BLaER1 (cell line): ENCODE data around the gene DPP6.
"Not testable (repeated sequence)": the region's sequence is repeated elsewhere in the genome, so short reads cannot be mapped to it uniquely, and the experiment has no call there.

Source experiments
- H3K27ac ChIP-seq: shearing (Covaris generic); formaldehyde crosslinking; 2 replicates; pipeline ENCODE4 v1.8.1; 2022
- H3K27me3 ChIP-seq: shearing (Covaris generic); formaldehyde crosslinking; 2 replicates; pipeline ENCODE4 v1.8.1; 2022
- H3K36me3 ChIP-seq: shearing (Covaris generic); formaldehyde crosslinking; 2 replicates; pipeline ENCODE4 v1.8.1; 2022
- H3K4me1 ChIP-seq: shearing (Covaris generic); formaldehyde crosslinking; 2 replicates; pipeline ENCODE4 v1.8.1; 2022
- H3K4me2 ChIP-seq: shearing (Covaris generic); formaldehyde crosslinking; 2 replicates; pipeline ENCODE4 v1.8.1; 2022
- H3K4me3 ChIP-seq: shearing (Covaris generic); formaldehyde crosslinking; 2 replicates; pipeline ENCODE4 v1.8.1; 2022
- H3K9ac ChIP-seq: shearing (Covaris generic); formaldehyde crosslinking; 2 replicates; pipeline ENCODE4 v1.8.1; 2022
- H3K9me3 ChIP-seq: shearing (Covaris generic); formaldehyde crosslinking; 2 replicates; pipeline ENCODE4 v1.8.1; 2022
- H4K20me1 ChIP-seq: shearing (Covaris generic); formaldehyde crosslinking; 2 replicates; pipeline ENCODE4 v1.8.1; 2022

DPP6 gene

GRCh38 chr7:154051643-154052529, at the start of gene DPP6:
Gene DPP6, plus strand, starts transcription at chr7:154052398.
- not testable (repeated sequence) for H3K4me3 ChIP-seq, H3K27ac ChIP-seq, H3K4me1 ChIP-seq, H3K4me2 ChIP-seq, H4K20me1 ChIP-seq, H3K36me3 ChIP-seq, H3K27me3 ChIP-seq, H3K9me3 ChIP-seq, H3K9ac ChIP-seq

DNA sequence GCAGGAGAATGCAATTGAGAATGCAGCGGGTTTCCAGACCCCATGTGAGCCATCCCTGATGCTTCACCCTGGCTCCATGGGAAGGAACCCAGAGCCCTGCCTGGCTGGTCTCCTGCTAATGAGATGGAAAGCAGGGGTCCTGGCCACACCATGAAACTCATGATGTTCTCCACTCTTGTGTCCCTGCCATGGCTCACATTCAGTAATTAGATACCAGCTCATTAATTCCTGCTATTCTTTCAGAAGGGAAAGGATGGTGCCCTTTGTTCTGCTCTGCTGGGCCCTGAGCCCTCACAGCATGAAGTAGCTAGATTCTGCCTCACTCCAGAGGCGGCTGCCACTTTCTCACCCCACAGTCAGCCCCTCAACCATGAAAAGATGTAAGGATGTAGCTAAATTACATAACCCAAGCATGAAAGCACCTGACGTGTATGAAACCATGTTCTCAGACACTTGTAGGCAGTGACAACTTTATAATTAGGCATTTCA, 42.7 kb upstream of the DPP6 start:
- H3K4me3 ChIP-seq, H3K27ac ChIP-seq, H3K36me3 ChIP-seq, H4K20me1 ChIP-seq, H3K9me3 ChIP-seq, H3K4me1 ChIP-seq, H3K9ac ChIP-seq, H3K4me2 ChIP-seq, H3K27me3 ChIP-seq: not testable (repeated sequence)

GRCh38 chr7:154010726-154011568, 41.3 kb upstream of the DPP6 start:
- not testable (repeated sequence) for H3K27me3 ChIP-seq, H3K4me1 ChIP-seq, H3K9ac ChIP-seq, H3K4me3 ChIP-seq, H3K4me2 ChIP-seq, H3K36me3 ChIP-seq, H3K9me3 ChIP-seq, H3K27ac ChIP-seq, H4K20me1 ChIP-seq

DNA sequence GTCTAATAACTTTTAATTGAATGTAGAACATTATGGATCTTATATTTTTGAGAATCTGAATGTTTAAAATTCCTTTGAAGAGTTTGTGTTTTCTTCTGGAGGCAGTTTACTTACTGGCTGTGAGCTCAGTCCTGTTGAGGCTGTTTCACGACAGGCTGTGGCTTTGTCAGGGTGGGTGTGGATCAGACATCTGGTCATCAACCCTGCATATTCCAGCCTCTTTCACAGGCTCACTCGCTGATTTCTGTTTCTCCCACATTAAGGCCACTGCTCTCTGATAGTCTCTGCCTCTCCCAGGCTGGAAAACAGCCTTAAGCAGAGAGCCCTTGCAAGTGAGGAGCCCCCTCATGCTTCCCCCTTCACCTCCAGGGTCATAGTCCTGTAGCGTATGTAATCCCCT, 39.4 kb upstream of the DPP6 start:
- H3K36me3 ChIP-seq, H3K4me1 ChIP-seq, H3K4me3 ChIP-seq, H3K27ac ChIP-seq, H3K27me3 ChIP-seq, H3K9ac ChIP-seq, H3K4me2 ChIP-seq, H3K9me3 ChIP-seq, H4K20me1 ChIP-seq: not testable (repeated sequence)

DNA sequence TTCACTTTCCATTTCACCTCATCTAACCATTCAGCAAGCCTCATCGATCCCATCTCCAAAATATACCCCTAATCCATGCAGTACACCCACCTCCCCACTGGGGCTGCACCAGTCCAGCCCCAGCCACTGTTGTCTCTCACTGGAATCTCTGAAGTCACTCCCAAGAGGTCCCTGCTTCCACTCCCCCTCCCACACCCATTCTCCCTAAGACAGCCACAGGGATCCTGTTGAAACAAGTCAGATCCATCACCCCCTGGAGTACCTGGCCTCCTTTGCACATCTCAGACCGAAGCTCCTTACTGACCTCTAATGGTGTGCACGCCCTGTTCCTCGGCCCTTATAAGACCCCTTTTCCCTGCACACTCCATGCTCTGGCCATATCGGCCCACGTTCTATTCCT, 36.6 kb upstream of the DPP6 start:
- H3K4me2 ChIP-seq, H3K9ac ChIP-seq, H3K4me1 ChIP-seq, H3K4me3 ChIP-seq, H3K27me3 ChIP-seq, H4K20me1 ChIP-seq, H3K9me3 ChIP-seq, H3K27ac ChIP-seq, H3K36me3 ChIP-seq: not testable (repeated sequence)

GRCh38 chr7:154018354-154018753, 33.8 kb upstream of the DPP6 start:
- not testable (repeated sequence) for H3K4me3 ChIP-seq, H3K27me3 ChIP-seq, H3K36me3 ChIP-seq, H3K9me3 ChIP-seq, H3K9ac ChIP-seq, H4K20me1 ChIP-seq, H3K27ac ChIP-seq, H3K4me1 ChIP-seq, H3K4me2 ChIP-seq

- not testable (repeated sequence) for H4K20me1 ChIP-seq, H3K36me3 ChIP-seq, H3K27me3 ChIP-seq, H3K9me3 ChIP-seq, H3K4me2 ChIP-seq, H3K4me1 ChIP-seq, H3K27ac ChIP-seq, H3K9ac ChIP-seq, H3K4me3 ChIP-seq
These were observed 24.4 kb upstream of the DPP6 start for GRCh38 chr7:154027805-154028204.

DNA sequence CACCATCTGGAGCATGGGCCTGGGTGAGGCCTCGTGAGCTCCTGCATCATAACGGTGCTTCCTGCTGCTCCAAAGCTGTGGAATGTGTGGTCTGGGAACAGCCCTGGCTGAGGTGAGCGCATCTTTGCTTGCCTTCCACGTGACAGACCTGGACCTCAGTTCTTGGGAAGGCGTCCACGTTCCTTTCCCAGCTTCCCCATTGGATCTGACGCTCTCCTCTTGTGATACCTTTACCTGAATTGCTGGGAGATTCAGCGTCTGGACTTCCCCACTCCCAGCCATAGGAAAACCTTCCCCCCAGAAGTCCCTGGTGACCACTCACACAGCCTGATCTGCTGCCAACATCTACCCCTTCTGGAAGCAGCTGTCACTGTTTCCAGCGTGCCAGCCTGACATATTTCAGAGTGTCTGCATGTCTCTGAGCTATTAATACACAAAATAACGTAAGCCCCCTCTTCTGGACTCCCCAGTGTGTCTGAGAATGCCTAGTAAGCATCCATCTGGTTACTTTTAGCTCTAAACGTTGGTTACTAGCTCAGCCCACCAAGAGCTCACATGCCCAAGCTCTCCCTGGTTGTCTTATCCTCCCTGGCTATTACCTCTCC, 21.6 kb upstream of the DPP6 start:
- H3K9ac ChIP-seq, H3K27me3 ChIP-seq, H3K4me1 ChIP-seq, H3K9me3 ChIP-seq, H3K36me3 ChIP-seq, H3K27ac ChIP-seq, H3K4me3 ChIP-seq, H4K20me1 ChIP-seq, H3K4me2 ChIP-seq: not testable (repeated sequence)

DNA sequence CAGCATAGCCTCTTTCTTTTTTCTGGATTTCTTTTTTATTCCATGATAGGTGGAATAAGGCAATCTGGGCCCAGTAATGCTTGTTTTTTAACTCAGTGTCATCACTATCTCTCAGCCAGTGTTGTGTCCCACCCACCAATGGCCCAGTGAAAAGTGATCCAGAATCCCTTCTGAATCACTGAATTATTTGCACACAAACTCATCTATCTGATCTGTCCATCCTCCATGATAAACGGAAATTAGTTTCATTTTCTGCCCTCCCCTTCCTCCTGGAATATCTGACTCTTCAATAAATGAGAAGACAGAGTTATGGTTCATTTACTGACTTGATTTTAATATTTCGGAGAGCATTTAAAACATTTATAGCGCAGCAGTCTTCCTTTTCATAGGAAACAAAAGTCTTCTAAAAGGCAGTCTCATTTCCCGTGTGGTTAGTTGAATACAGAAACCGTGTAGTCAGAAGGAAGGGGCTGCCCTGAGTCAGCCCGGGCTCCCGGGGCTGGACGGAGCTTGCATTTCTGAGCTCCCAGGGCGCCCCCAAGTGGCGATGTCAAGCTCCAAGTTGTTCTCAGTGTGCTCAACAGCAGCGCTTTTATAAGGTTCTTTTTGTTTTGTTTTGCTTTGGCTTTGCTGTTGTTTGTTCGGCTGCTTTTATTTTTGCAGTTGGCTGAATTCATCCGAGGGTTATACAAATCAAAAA, 12.6 kb upstream of the DPP6 start:
- not testable (repeated sequence) for H3K36me3 ChIP-seq, H3K27me3 ChIP-seq, H3K9ac ChIP-seq, H3K27ac ChIP-seq, H3K4me3 ChIP-seq, H3K4me1 ChIP-seq, H3K4me2 ChIP-seq, H3K9me3 ChIP-seq, H4K20me1 ChIP-seq

DNA sequence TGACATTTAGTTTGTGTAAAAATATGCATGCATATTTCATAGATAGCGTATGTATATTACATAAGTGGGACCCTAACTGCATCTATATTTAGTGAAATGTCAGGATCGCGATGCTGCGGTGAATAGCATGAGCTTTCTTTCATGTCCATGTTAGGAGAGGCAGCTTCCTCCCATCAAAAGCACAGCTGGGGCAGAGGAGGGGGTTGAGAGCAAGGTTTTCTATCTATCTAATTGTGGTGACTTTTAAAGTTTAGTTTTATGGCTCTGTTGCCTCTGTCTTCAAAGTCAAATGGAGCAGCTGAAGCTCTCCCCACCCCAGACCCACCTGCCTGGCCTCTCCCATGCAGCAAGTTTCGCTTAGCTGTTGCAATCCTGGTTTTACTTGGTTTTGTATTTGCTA, 1.8 kb upstream of the DPP6 start:
- not testable (repeated sequence) for H3K4me2 ChIP-seq, H3K4me3 ChIP-seq, H3K27ac ChIP-seq, H3K9ac ChIP-seq, H3K4me1 ChIP-seq, H3K9me3 ChIP-seq, H4K20me1 ChIP-seq, H3K27me3 ChIP-seq, H3K36me3 ChIP-seq

GRCh38 chr7:154051006-154051642, 1.1 kb upstream of the DPP6 start:
- H3K4me2 ChIP-seq, H4K20me1 ChIP-seq, H3K36me3 ChIP-seq, H3K4me3 ChIP-seq, H3K27ac ChIP-seq, H3K9ac ChIP-seq, H3K27me3 ChIP-seq, H3K4me1 ChIP-seq, H3K9me3 ChIP-seq: not testable (repeated sequence)

GRCh38 chr7:154052530-154053252, 493 bp downstream of the DPP6 start:
- H3K4me2 ChIP-seq, H3K4me1 ChIP-seq, H3K4me3 ChIP-seq, H3K9ac ChIP-seq, H3K27me3 ChIP-seq, H3K27ac ChIP-seq, H4K20me1 ChIP-seq, H3K36me3 ChIP-seq, H3K9me3 ChIP-seq: not testable (repeated sequence)
